Measurements from ENCODE around the gene GUCA2B. TPM values are rescaled to one million over a fixed set of nuclear protein-coding genes. Genes with fewer than 3 reads are reported as not detected.

The GUCA2B gene
- total RNA-seq, 1 experiment from 2014 or later: not detected

GRCh38 chr1:42133809-42134526, 19.2 kb upstream of the GUCA2B start:
- H4K20me1 ChIP-seq (ENCODE audit: control insufficient read depth, insufficient read depth, insufficient read length): no peaks in the 10 kb centered on the region
- no peak overlapping the region for H3K27ac ChIP-seq (ENCODE audit: insufficient read length, low read depth, low read length)
- H3K36me3 Mint-ChIP-seq (ENCODE audit: insufficient read depth in 1 of 3, low read depth in 3 of 3): no peaks in the 10 kb centered on the region
- DNase-seq: no peak
- no peaks in the 10 kb centered on the region; the same call in none of the 2 replicates for H3K27me3 Mint-ChIP-seq (ENCODE audit: low read depth)
- H3T11ph ChIP-seq (ENCODE audit: low read length): no peak overlapping the region
- no peak overlapping the region for H2BK5ac ChIP-seq (ENCODE audit: insufficient read length, low read length)
- H2BK20ac ChIP-seq (ENCODE audit: low read depth, low read length, poor library complexity, severe bottlenecking): no peak overlapping the region
- no peak overlapping the region for H3K27ac Mint-ChIP-seq
- H4K91ac ChIP-seq (ENCODE audit: insufficient read length, low read depth, low read length): no peak overlapping the region
- H2BK15ac ChIP-seq (ENCODE audit: low read depth, low read length): no peak overlapping the region
- H2BK120ac ChIP-seq (ENCODE audit: low read depth, low read length, poor library complexity, severe bottlenecking): no peak overlapping the region
- no peaks in the 10 kb centered on the region for H3K79me2 ChIP-seq (ENCODE audit: insufficient read depth, low read length)
- no peak overlapping the region for H4K5ac ChIP-seq (ENCODE audit: insufficient read length, low read depth, low read length)
- H3K4me3 Mint-ChIP-seq: no peak overlapping the region
- no peak overlapping the region for H3K23ac ChIP-seq (ENCODE audit: insufficient read length, low read depth, low read length)
- no peaks in the 10 kb centered on the region for H3K27me3 ChIP-seq (ENCODE audit: insufficient read depth, low read length)
- no peaks in the 10 kb centered on the region for H3K9me3 ChIP-seq (ENCODE audit: control insufficient read depth, low read depth, low read length)
- H3K18ac ChIP-seq (ENCODE audit: insufficient read length, low read depth, low read length): no peak overlapping the region
- H3K4me1 ChIP-seq (ENCODE audit: insufficient read depth, low read length): no peaks in the 10 kb centered on the region
- H3K4ac ChIP-seq (ENCODE audit: low read depth, low read length): no peak overlapping the region
- H3K56ac ChIP-seq (ENCODE audit: insufficient read length, low read depth, low read length): no peak overlapping the region
- H3K9ac ChIP-seq (ENCODE audit: extremely low read depth, insufficient read length, low read length): no peak overlapping the region
- TF ChIP-seq, protein P1, sequence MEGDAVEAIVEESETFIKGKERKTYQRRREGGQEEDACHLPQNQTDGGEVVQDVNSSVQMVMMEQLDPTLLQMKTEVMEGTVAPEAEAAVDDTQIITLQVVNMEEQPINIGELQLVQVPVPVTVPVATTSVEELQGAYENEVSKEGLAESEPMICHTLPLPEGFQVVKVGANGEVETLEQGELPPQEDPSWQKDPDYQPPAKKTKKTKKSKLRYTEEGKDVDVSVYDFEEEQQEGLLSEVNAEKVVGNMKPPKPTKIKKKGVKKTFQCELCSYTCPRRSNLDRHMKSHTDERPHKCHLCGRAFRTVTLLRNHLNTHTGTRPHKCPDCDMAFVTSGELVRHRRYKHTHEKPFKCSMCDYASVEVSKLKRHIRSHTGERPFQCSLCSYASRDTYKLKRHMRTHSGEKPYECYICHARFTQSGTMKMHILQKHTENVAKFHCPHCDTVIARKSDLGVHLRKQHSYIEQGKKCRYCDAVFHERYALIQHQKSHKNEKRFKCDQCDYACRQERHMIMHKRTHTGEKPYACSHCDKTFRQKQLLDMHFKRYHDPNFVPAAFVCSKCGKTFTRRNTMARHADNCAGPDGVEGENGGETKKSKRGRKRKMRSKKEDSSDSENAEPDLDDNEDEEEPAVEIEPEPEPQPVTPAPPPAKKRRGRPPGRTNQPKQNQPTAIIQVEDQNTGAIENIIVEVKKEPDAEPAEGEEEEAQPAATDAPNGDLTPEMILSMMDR (conservative IDR thresholded peaks at IDR 0.05): no peak
- no peak overlapping the region for H2AK5ac ChIP-seq (ENCODE audit: insufficient read length, low read length)
- no peaks in the 10 kb centered on the region for H3K9me3 Mint-ChIP-seq
- no peaks in the 10 kb centered on the region for H3K4me1 Mint-ChIP-seq
- no peak overlapping the region for H2AFZ ChIP-seq (ENCODE audit: low read length)
- no CpG with 5 or more reads among the region's 10 CpGs for WGBS (ENCODE audit: extremely low coverage, insufficient read length, low lambda C conversion rate)
- no peak overlapping the region for H3K14ac ChIP-seq (ENCODE audit: insufficient read depth, low read length)
- H3K79me1 ChIP-seq (ENCODE audit: insufficient read depth, low read depth, low read length, poor library complexity, severe bottlenecking): no peaks in the 10 kb centered on the region
- no peak overlapping the region for H2BK12ac ChIP-seq (ENCODE audit: insufficient read length, low read depth, low read length)
- no peak overlapping the region for H4K8ac ChIP-seq (replicated peaks; ENCODE audit: insufficient read length, low read depth, low read length)
- no peaks in the 10 kb centered on the region for H3K23me2 ChIP-seq (ENCODE audit: insufficient read length, low read depth, low read length, poor library complexity, severe bottlenecking)
- no peak overlapping the region for H3K4me2 ChIP-seq (ENCODE audit: insufficient read depth, insufficient read length, low read length)
